Measurements from ENCODE around the gene DOCK3.
"Not testable (repeated sequence)": the region's sequence is repeated elsewhere in the genome, so short reads cannot be mapped to it uniquely, and the experiment has no call there.

Gene DOCK3

GRCh38 chr3:51276046-51276445 lies 601.3 kb downstream of the DOCK3 start:
- ATAC-seq (replicated peaks; ENCODE audit: extremely low read depth, poor library complexity, severe bottlenecking), result no peak
- H3K4me1 Mint-ChIP-seq, result peaks cover 5% of the 10 kb centered on the region
- H3K4me3 Mint-ChIP-seq, result no peak overlapping the region
- no peaks in the 10 kb centered on the region for H3K9me3 Mint-ChIP-seq
- peaks cover 1% of the 10 kb centered on the region for H3K36me3 Mint-ChIP-seq (ENCODE audit: insufficient read depth)
- DNase-seq (ENCODE audit: low spot score in 2 of 2), result no peak
- no peaks in the 10 kb centered on the region for H3K27me3 Mint-ChIP-seq
- no peak overlapping the region for H3K27ac Mint-ChIP-seq (ENCODE audit: low read depth)

GRCh38 chr3:51279448-51279847 lies 604.7 kb downstream of the DOCK3 start:
- Mint-ChIP-seq H3K27ac (ENCODE audit: low read depth) (no peak overlapping the region), H3K36me3 (ENCODE audit: insufficient read depth) (no peaks in the 10 kb centered on the region), H3K27me3 (no peaks in the 10 kb centered on the region), H3K4me3 (no peak overlapping the region), H3K9me3 (no peaks in the 10 kb centered on the region), H3K4me1 (no peaks in the 10 kb centered on the region)
- no peak for ATAC-seq (replicated peaks; ENCODE audit: extremely low read depth, poor library complexity, severe bottlenecking)
- DNase-seq (ENCODE audit: low spot score in 2 of 2), result no peak

- H3K9me3 Mint-ChIP-seq, result peaks cover 3% of the 10 kb centered on the region
- H3K4me1 Mint-ChIP-seq, result no peaks in the 10 kb centered on the region
- ATAC-seq (replicated peaks; ENCODE audit: extremely low read depth, poor library complexity, severe bottlenecking) (no peak), DNase-seq (ENCODE audit: low spot score in 2 of 2) (no peak)
- no peak overlapping the region for H3K4me3 Mint-ChIP-seq
- no peaks in the 10 kb centered on the region for H3K36me3 Mint-ChIP-seq (ENCODE audit: insufficient read depth)
- H3K27ac Mint-ChIP-seq (ENCODE audit: low read depth), result no peak overlapping the region
- peaks cover 6% of the 10 kb centered on the region for H3K27me3 Mint-ChIP-seq
Measured at GRCh38 chr3:51280176-51280575, 605.4 kb downstream of the DOCK3 start.

- peaks cover 15% of the 10 kb centered on the region for H3K9me3 Mint-ChIP-seq
- H3K27ac Mint-ChIP-seq (ENCODE audit: low read depth), result no peak overlapping the region
- DNase-seq (ENCODE audit: low spot score in 2 of 2) (no peak), ATAC-seq (replicated peaks; ENCODE audit: extremely low read depth, poor library complexity, severe bottlenecking) (no peak)
- peaks cover 12% of the 10 kb centered on the region for H3K27me3 Mint-ChIP-seq
- no peak overlapping the region for H3K4me3 Mint-ChIP-seq
- no peaks in the 10 kb centered on the region for H3K36me3 Mint-ChIP-seq (ENCODE audit: insufficient read depth)
- no peaks in the 10 kb centered on the region for H3K4me1 Mint-ChIP-seq
Measured at GRCh38 chr3:51282931-51283330, 608.2 kb downstream of the DOCK3 start.

- Mint-ChIP-seq H3K9me3 (peaks cover 15% of the 10 kb centered on the region), H3K4me3 (no peak overlapping the region), H3K27ac (ENCODE audit: low read depth) (no peak overlapping the region), H3K4me1 (no peaks in the 10 kb centered on the region), H3K27me3 (peaks cover 12% of the 10 kb centered on the region), H3K36me3 (ENCODE audit: insufficient read depth) (no peaks in the 10 kb centered on the region)
- DNase-seq (ENCODE audit: low spot score in 2 of 2), result no peak
- ATAC-seq (replicated peaks; ENCODE audit: extremely low read depth, poor library complexity, severe bottlenecking), result no peak
Measured at GRCh38 chr3:51283421-51283820, 608.7 kb downstream of the DOCK3 start.

GRCh38 chr3:51295625-51296024 lies 620.9 kb downstream of the DOCK3 start:
- Mint-ChIP-seq H3K4me3 (no peak overlapping the region), H3K9me3 (peaks cover 12% of the 10 kb centered on the region), H3K27me3 (no peaks in the 10 kb centered on the region), H3K27ac (ENCODE audit: low read depth) (no peak overlapping the region), H3K36me3 (ENCODE audit: insufficient read depth) (peaks cover 1% of the 10 kb centered on the region), H3K4me1 (no peaks in the 10 kb centered on the region)
- ATAC-seq (replicated peaks; ENCODE audit: extremely low read depth, poor library complexity, severe bottlenecking) (no peak), DNase-seq (ENCODE audit: low spot score in 2 of 2) (no peak)

- ATAC-seq (replicated peaks; ENCODE audit: extremely low read depth, poor library complexity, severe bottlenecking) (no peak), DNase-seq (ENCODE audit: low spot score in 2 of 2) (no peak)
- Mint-ChIP-seq H3K4me3 (no peak overlapping the region), H3K36me3 (ENCODE audit: insufficient read depth) (peaks cover 1% of the 10 kb centered on the region), H3K4me1 (no peaks in the 10 kb centered on the region), H3K27ac (ENCODE audit: low read depth) (no peak overlapping the region), H3K27me3 (peaks cover 11% of the 10 kb centered on the region), H3K9me3 (peaks cover 5% of the 10 kb centered on the region)
Measured at GRCh38 chr3:51297333-51297732, 622.6 kb downstream of the DOCK3 start.

GRCh38 chr3:51304230-51304629 lies 629.5 kb downstream of the DOCK3 start:
- Mint-ChIP-seq H3K4me3 (no peak overlapping the region), H3K27me3 (peaks cover 26% of the 10 kb centered on the region), H3K9me3 (peaks cover 17% of the 10 kb centered on the region), H3K27ac (ENCODE audit: low read depth) (no peak overlapping the region), H3K36me3 (ENCODE audit: insufficient read depth) (peaks cover 1% of the 10 kb centered on the region), H3K4me1 (no peaks in the 10 kb centered on the region)
- no peak for ATAC-seq (replicated peaks; ENCODE audit: extremely low read depth, poor library complexity, severe bottlenecking)
- DNase-seq (ENCODE audit: low spot score in 2 of 2), result no peak

- H3K27me3 Mint-ChIP-seq, result peaks cover 26% of the 10 kb centered on the region
- H3K27ac Mint-ChIP-seq (ENCODE audit: low read depth), result no peak overlapping the region
- no peak overlapping the region for H3K4me3 Mint-ChIP-seq
- no peak for DNase-seq (ENCODE audit: low spot score in 2 of 2)
- ATAC-seq (replicated peaks; ENCODE audit: extremely low read depth, poor library complexity, severe bottlenecking), result no peak
- H3K36me3 Mint-ChIP-seq (ENCODE audit: insufficient read depth), result no peaks in the 10 kb centered on the region
- peaks cover 4% of the 10 kb centered on the region for H3K4me1 Mint-ChIP-seq
- peaks cover 17% of the 10 kb centered on the region for H3K9me3 Mint-ChIP-seq
Measured at GRCh38 chr3:51306093-51306492, 631.4 kb downstream of the DOCK3 start.

GRCh38 chr3:51307458-51307857 lies 632.7 kb downstream of the DOCK3 start:
- ATAC-seq (replicated peaks; ENCODE audit: extremely low read depth, poor library complexity, severe bottlenecking), result no peak
- Mint-ChIP-seq H3K27ac (ENCODE audit: low read depth) (no peak overlapping the region), H3K27me3 (peaks cover 14% of the 10 kb centered on the region), H3K36me3 (ENCODE audit: insufficient read depth) (no peaks in the 10 kb centered on the region), H3K9me3 (peaks cover 12% of the 10 kb centered on the region), H3K4me1 (peaks cover 8% of the 10 kb centered on the region), H3K4me3 (no peak overlapping the region)
- DNase-seq (ENCODE audit: low spot score in 2 of 2), result no peak

GRCh38 chr3:51307945-51308607 lies 633.3 kb downstream of the DOCK3 start:
- not testable (repeated sequence) for ATAC-seq (replicated peaks; ENCODE audit: extremely low read depth, poor library complexity, severe bottlenecking); H3K4me1 Mint-ChIP-seq
- H3K9me3 Mint-ChIP-seq, result peaks cover 12% of the 10 kb centered on the region

GRCh38 chr3:51311055-51311454 lies 636.3 kb downstream of the DOCK3 start:
- H3K27ac Mint-ChIP-seq (ENCODE audit: low read depth), result no peak overlapping the region
- H3K27me3 Mint-ChIP-seq, result peaks cover 9% of the 10 kb centered on the region
- H3K9me3 Mint-ChIP-seq, result peaks cover 6% of the 10 kb centered on the region
- H3K36me3 Mint-ChIP-seq (ENCODE audit: insufficient read depth), result no peaks in the 10 kb centered on the region
- H3K4me3 Mint-ChIP-seq, result no peak overlapping the region
- H3K4me1 Mint-ChIP-seq, result peaks cover 8% of the 10 kb centered on the region
- ATAC-seq (replicated peaks; ENCODE audit: extremely low read depth, poor library complexity, severe bottlenecking), result no peak
- no peak for DNase-seq (ENCODE audit: low spot score in 2 of 2)

More at GRCh38 chr3:51307945-51308607, 633.3 kb downstream of the DOCK3 start:
- not testable (repeated sequence) for H3K4me3 Mint-ChIP-seq; H3K27ac Mint-ChIP-seq (ENCODE audit: low read depth); DNase-seq (ENCODE audit: low spot score in 2 of 2); H3K36me3 Mint-ChIP-seq (ENCODE audit: insufficient read depth)
- H3K27me3 Mint-ChIP-seq, result peaks cover 13% of the 10 kb centered on the region

GRCh38 chr3:51328206-51328605 lies 653.5 kb downstream of the DOCK3 start:
- Mint-ChIP-seq H3K4me3 (no peak overlapping the region), H3K27me3 (peaks cover 1% of the 10 kb centered on the region)
- ATAC-seq (replicated peaks; ENCODE audit: extremely low read depth, poor library complexity, severe bottlenecking), result no peak

More at GRCh38 chr3:51328206-51328605, 653.5 kb downstream of the DOCK3 start:
- H3K4me1 Mint-ChIP-seq, result no peaks in the 10 kb centered on the region
- DNase-seq (ENCODE audit: low spot score in 2 of 2), result no peak
- no peak overlapping the region for H3K27ac Mint-ChIP-seq (ENCODE audit: low read depth)
- H3K36me3 Mint-ChIP-seq (ENCODE audit: insufficient read depth), result no peaks in the 10 kb centered on the region
- H3K9me3 Mint-ChIP-seq, result no peaks in the 10 kb centered on the region
